ENCODE measurements around the gene RAB40A.
"Not testable (repeated sequence)": the region's sequence is repeated elsewhere in the genome, so short reads cannot be mapped to it uniquely, and the experiment has no call there.

The RAB40A gene

GRCh38 chrX:103520386-103520785 is 1.1 kb upstream of the RAB40A start:
- DNase-seq, result no peak

GRCh38 chrX:103518571-103518970 is 718 bp downstream of the RAB40A start:
- DNase-seq, result no peak

GRCh38 chrX:103517246-103517645 is 2.0 kb downstream of the RAB40A start:
- no peak for DNase-seq

GRCh38 chrX:103513476-103514108 is 5.7 kb downstream of the RAB40A start:
- DNase-seq, result no peak

- no peak for DNase-seq
These were observed 6.2 kb downstream of the RAB40A start for GRCh38 chrX:103513067-103513466.

- no peak for DNase-seq
These were observed 9.3 kb downstream of the RAB40A start for GRCh38 chrX:103510031-103510430.

GRCh38 chrX:103503853-103504207 is 15.5 kb downstream of the RAB40A start:
- no peak for DNase-seq

- DNase-seq, result no peak
These were observed 16.0 kb downstream of the RAB40A start for GRCh38 chrX:103503163-103503852.

GRCh38 chrX:103498786-103499185 is 20.5 kb downstream of the RAB40A start:
- DNase-seq, result no peak

- no peak for DNase-seq
These were observed 23.5 kb downstream of the RAB40A start for GRCh38 chrX:103495786-103496185.

- DNase-seq, result not testable (repeated sequence)
These were observed 25.7 kb downstream of the RAB40A start for GRCh38 chrX:103493578-103493977.

- not testable (repeated sequence) for DNase-seq
These were observed 29.6 kb downstream of the RAB40A start for GRCh38 chrX:103489733-103490132.

- DNase-seq, result no peak
These were observed 30.5 kb downstream of the RAB40A start for GRCh38 chrX:103488794-103489193.

GRCh38 chrX:103488332-103488731 is 31.0 kb downstream of the RAB40A start:
- DNase-seq, result no peak

GRCh38 chrX:103483720-103484119 is 35.6 kb downstream of the RAB40A start:
- no peak for DNase-seq

GRCh38 chrX:103480526-103480925 is 38.8 kb downstream of the RAB40A start:
- no peak for DNase-seq

GRCh38 chrX:103477496-103477895 is 41.8 kb downstream of the RAB40A start:
- DNase-seq, result no peak

- no peak for DNase-seq
These were observed 43.9 kb downstream of the RAB40A start for GRCh38 chrX:103475381-103475780.

- DNase-seq, result not testable (repeated sequence)
These were observed 49.3 kb downstream of the RAB40A start for GRCh38 chrX:103469977-103470376.

- DNase-seq, result no peak
These were observed 51.4 kb downstream of the RAB40A start for GRCh38 chrX:103467887-103468286.

- DNase-seq, result no peak
These were observed 52.1 kb downstream of the RAB40A start for GRCh38 chrX:103467156-103467555.

GRCh38 chrX:103464774-103465117 is 54.5 kb downstream of the RAB40A start:
- peak; percentile 45 for DNase-seq

- peak; percentile 2 for DNase-seq
These were observed 55.1 kb downstream of the RAB40A start for GRCh38 chrX:103464072-103464773.

GRCh38 chrX:103461156-103461555 is 58.1 kb downstream of the RAB40A start:
- DNase-seq, result no peak
